GM08714 (cell line): ENCODE results near the gene LCA5L.

Experiments
- H3K4me3 ChIP-seq: fragments of 200-500 bp; sonication (Bioruptor generic); 2 replicates; pipeline ENCODE4 v1.5.1; 2014; ENCODE audit warnings: mild to moderate bottlenecking, low read length, inconsistent platforms
- ZNF274 ChIP-seq: IDR thresholded peaks from 2 replicates; pipeline ENCODE4 v1.6.1; 2012; ENCODE audit warnings: mild to moderate bottlenecking, low read depth, low read length

The LCA5L gene

DNA sequence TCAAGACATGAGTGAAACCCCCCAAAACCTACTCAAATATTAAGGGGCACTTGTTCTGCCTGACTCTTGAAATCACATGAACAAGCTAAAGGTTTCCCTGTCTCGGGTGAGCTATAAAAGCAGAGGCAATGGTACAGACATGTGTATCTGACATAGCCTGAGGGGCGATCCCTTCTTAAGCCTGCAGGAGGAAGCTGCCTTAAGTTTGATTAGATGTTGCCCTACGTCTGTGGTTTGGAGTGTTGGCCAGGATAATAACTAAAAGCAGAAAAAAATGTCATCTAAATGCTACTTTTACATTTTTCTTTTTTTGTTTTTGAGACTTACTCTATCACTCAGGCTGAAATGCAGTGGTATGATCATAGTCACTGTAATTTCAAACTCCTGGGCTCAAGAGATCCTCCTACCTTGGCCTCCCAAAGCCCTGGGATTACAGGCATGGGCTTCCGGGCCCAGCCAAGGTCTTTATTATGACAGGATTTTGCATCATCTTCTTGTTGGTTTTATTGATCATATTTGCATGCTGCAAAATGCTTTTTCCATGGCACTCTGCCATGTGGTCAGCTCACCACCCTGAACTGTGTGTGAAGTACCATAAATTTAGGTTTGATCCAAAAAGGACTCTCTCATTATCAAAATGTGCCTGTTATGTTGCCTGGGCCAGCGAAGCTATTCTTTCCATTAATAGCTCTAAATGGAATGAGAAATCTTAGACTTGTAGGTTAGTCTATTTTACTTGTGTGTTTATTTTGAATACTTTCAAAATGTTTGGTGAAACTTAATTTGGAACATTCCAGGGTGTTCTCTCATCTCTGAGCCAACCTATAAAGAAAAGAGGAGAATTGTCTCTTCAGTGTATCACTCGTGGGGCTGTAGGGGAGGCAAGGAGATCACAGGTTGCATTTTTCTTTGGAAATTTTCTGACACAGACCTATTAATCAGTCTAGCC is 81.7 kb downstream of the LCA5L start:
- TF ChIP-seq ZNF274, result no peak
- no peak overlapping the region for H3K4me3 ChIP-seq

DNA sequence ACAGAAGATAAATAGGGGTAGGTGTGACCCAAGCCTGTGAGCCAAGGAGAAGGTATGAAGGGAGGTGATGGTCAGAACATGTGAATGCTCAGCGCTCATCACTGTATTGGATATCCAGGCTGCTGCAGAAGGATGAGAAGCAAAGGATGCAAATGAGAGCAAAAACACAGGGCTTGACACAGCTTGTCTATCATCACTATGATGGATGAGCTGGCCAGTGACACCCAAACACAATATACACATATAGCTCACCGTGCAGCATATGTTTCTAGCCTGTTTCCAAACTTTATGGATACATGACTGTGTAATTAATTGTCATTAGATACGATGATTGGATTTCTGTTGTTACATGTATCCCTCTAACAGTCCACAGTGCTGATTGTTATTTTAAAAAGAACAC is 82.8 kb downstream of the LCA5L start:
- H3K4me3 ChIP-seq, result no peak overlapping the region
- no peak for TF ChIP-seq ZNF274

DNA sequence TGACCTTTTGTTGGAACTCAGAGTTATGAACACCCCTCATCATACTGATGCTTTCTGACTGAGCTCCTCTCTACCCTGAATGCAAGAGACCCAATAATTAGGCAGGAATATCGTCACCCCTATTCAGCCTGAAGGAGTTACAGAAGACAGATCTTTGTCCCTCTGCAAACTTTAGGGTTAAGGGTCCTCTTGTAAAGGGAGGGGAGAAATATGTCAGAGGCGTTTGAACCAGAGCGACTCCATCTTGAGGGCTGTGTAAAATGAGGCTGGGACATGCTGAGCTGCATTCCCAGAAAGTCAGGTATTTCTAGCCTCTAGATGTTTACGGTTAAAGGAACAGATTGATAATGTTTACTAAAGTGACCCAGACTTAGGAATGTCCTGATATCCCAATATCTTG is 86.2 kb downstream of the LCA5L start:
- no peak overlapping the region for H3K4me3 ChIP-seq

More for the DNA sequence above, 86.2 kb downstream of the LCA5L start:
- TF ChIP-seq ZNF274, result no peak
